Measurements from ENCODE around the gene UVRAG. TPM values are rescaled to one million over a fixed set of nuclear protein-coding genes. Genes with fewer than 3 reads are reported as not detected.

Gene UVRAG
- total and polyA plus RNA-seq, 2 of the 13 experiments (the other 11 are each of a cell fraction or from before 2014, with no cell fraction given): 9.7 to 17.3 TPM

DNA sequence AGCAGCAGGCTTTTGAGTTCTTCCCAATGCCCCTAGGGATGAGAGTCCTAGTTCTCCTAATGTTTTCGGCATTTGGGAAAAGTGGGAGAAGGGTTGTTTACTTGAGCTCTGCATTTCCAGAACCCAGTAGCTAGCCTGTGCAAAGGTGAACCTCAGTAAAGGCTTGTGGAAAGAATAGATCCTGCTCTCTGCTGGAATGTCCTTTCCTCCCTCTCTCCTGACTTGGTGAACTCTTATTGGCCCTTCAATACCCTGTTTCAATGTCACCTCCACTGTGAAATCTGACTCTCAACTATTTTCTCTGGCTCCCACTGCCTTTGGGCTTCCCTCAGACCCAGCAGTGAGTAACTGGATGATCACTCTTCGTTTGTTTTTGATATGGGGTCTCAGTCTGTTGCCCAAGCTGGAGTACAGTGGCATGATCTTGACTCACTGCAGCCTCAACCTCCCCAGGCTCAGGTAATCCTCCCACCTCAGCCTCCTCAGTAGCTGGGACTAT is 2.4 kb upstream of the UVRAG start:
- FAIRE-seq: peak; percentile 72
- peak overlapping the region; percentile 74 for H3K9ac ChIP-seq (ENCODE audit: insufficient read depth, low read depth, low read length)
- TF ChIP-seq NFYB (CRISPR knock-in tag; IDR thresholded peaks at IDR 0.05) (peak; percentile 31; the same call in 1 of the 2 replicates), ZMAT3 (CRISPR knock-in tag; conservative IDR thresholded peaks at IDR 0.05) (no peak), THYN1 (CRISPR knock-in tag; IDR thresholded peaks at IDR 0.05; ENCODE audit: borderline replicate concordance, low read depth) (no peak), ZNF619 (CRISPR knock-in tag; IDR thresholded peaks at IDR 0.05) (no peak), BCL6 (CRISPR knock-in tag; IDR thresholded peaks at IDR 0.05) (peak; percentile 29; the same call in 1 of the 2 replicates), ZFP82 (CRISPR knock-in tag; IDR thresholded peaks at IDR 0.05; ENCODE audit: borderline replicate concordance) (0 out of 2 replicates have a peak, but pooled peaks have one; percentile 33), JDP2 (CRISPR knock-in tag; IDR thresholded peaks at IDR 0.05; ENCODE audit: borderline replicate concordance) (no peak), MIXL1 (CRISPR knock-in tag; IDR thresholded peaks at IDR 0.05) (peak; percentile 68; the same call in 1 of the 2 replicates), IRF2 (CRISPR knock-in tag; IDR thresholded peaks at IDR 0.05) (0 out of 2 replicates have a peak, but pooled peaks have one; percentile 22)
- TF ChIP-seq, protein P1, sequence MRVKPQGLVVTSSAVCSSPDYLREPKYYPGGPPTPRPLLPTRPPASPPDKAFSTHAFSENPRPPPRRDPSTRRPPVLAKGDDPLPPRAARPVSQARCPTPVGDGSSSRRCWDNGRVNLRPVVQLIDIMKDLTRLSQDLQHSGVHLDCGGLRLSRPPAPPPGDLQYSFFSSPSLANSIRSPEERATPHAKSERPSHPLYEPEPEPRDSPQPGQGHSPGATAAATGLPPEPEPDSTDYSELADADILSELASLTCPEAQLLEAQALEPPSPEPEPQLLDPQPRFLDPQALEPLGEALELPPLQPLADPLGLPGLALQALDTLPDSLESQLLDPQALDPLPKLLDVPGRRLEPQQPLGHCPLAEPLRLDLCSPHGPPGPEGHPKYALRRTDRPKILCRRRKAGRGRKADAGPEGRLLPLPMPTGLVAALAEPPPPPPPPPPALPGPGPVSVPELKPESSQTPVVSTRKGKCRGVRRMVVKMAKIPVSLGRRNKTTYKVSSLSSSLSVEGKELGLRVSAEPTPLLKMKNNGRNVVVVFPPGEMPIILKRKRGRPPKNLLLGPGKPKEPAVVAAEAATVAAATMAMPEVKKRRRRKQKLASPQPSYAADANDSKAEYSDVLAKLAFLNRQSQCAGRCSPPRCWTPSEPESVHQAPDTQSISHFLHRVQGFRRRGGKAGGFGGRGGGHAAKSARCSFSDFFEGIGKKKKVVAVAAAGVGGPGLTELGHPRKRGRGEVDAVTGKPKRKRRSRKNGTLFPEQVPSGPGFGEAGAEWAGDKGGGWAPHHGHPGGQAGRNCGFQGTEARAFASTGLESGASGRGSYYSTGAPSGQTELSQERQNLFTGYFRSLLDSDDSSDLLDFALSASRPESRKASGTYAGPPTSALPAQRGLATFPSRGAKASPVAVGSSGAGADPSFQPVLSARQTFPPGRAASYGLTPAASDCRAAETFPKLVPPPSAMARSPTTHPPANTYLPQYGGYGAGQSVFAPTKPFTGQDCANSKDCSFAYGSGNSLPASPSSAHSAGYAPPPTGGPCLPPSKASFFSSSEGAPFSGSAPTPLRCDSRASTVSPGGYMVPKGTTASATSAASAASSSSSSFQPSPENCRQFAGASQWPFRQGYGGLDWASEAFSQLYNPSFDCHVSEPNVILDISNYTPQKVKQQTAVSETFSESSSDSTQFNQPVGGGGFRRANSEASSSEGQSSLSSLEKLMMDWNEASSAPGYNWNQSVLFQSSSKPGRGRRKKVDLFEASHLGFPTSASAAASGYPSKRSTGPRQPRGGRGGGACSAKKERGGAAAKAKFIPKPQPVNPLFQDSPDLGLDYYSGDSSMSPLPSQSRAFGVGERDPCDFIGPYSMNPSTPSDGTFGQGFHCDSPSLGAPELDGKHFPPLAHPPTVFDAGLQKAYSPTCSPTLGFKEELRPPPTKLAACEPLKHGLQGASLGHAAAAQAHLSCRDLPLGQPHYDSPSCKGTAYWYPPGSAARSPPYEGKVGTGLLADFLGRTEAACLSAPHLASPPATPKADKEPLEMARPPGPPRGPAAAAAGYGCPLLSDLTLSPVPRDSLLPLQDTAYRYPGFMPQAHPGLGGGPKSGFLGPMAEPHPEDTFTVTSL (CRISPR knock-in tag; IDR thresholded peaks at IDR 0.05; ENCODE audit: borderline replicate concordance): peak; percentile 32; the same call in 1 of the 2 replicates
- TF ChIP-seq, protein P2, sequence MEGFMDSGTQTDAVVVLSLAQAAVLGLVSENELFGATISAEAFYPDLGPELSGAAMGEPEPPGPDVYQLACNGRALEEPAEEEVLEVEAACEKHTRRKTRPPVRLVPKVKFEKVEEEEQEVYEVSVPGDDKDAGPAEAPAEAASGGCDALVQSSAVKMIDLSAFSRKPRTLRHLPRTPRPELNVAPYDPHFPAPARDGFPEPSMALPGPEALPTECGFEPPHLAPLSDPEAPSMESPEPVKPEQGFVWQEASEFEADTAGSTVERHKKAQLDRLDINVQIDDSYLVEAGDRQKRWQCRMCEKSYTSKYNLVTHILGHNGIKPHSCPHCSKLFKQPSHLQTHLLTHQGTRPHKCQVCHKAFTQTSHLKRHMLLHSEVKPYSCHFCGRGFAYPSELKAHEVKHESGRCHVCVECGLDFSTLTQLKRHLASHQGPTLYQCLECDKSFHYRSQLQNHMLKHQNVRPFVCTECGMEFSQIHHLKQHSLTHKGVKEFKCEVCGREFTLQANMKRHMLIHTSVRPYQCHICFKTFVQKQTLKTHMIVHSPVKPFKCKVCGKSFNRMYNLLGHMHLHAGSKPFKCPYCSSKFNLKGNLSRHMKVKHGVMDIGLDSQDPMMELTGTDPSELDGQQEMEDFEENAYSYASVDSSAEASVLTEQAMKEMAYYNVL (CRISPR knock-in tag; IDR thresholded peaks at IDR 0.05; ENCODE audit: borderline replicate concordance): peak; percentile 88
- TF ChIP-seq, protein P3, sequence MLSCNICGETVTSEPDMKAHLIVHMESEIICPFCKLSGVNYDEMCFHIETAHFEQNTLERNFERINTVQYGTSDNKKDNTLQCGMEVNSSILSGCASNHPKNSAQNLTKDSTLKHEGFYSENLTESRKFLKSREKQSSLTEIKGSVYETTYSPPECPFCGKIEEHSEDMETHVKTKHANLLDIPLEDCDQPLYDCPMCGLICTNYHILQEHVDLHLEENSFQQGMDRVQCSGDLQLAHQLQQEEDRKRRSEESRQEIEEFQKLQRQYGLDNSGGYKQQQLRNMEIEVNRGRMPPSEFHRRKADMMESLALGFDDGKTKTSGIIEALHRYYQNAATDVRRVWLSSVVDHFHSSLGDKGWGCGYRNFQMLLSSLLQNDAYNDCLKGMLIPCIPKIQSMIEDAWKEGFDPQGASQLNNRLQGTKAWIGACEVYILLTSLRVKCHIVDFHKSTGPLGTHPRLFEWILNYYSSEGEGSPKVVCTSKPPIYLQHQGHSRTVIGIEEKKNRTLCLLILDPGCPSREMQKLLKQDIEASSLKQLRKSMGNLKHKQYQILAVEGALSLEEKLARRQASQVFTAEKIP (CRISPR knock-in tag; IDR thresholded peaks at IDR 0.05; ENCODE audit: borderline replicate concordance): no peak
- TF ChIP-seq, protein P4, sequence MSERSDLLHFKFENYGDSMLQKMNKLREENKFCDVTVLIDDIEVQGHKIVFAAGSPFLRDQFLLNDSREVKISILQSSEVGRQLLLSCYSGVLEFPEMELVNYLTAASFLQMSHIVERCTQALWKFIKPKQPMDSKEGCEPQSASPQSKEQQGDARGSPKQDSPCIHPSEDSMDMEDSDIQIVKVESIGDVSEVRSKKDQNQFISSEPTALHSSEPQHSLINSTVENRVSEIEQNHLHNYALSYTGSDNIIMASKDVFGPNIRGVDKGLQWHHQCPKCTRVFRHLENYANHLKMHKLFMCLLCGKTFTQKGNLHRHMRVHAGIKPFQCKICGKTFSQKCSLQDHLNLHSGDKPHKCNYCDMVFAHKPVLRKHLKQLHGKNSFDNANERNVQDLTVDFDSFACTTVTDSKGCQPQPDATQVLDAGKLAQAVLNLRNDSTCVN (CRISPR knock-in tag; IDR thresholded peaks at IDR 0.05; ENCODE audit: borderline replicate concordance): 0 out of 2 replicates have a peak, but pooled peaks have one; percentile 19

More for the DNA sequence above, 2.4 kb upstream of the UVRAG start:
- Histone ChIP-seq H2AFZ (ENCODE audit: low read length) (peak overlapping the region; percentile 1), H3K9me3 (ENCODE audit: low read length) (no peaks in the 10 kb centered on the region), H4K20me1 (ENCODE audit: insufficient read depth, low read length) (no peaks in the 10 kb centered on the region), H3K79me2 (ENCODE audit: insufficient read depth, low read length) (peaks cover 22% of the 10 kb centered on the region), H3K4me1 (ENCODE audit: insufficient read depth, low read length) (peaks cover 58% of the 10 kb centered on the region), H3K36me3 (replicated peaks in 1 of 2; ENCODE audit: control insufficient read depth in 1 of 2, insufficient read depth in 2 of 2, low read length in 2 of 2) (no peaks in the 10 kb centered on the region), H3K27me3 (ENCODE audit: control insufficient read depth in 1 of 2, insufficient read depth in 2 of 2, low read length in 2 of 2) (no peaks in the 10 kb centered on the region; a peak in 1 of 5 replicates), H3K4me2 (ENCODE audit: low read depth, low read length) (peak overlapping the region; percentile 100), H3K27ac (ENCODE audit: extremely low read length, insufficient read depth, low read length) (peak overlapping the region; percentile 83), H3K4me3 (replicated peaks in 1 of 3; ENCODE audit: insufficient read depth in 1 of 3, low read depth in 2 of 3, low read length in 3 of 3) (peak overlapping the region in 1 of 3 experiments; percentile 18; a peak in 1 of 6 replicates)
- 0% methylated on average over 2 of the region's 2 CpGs for WGBS (ENCODE audit: low lambda C conversion rate)
- no TSS peak for BruUV-seq (replicated peaks)
- in situ Hi-C loops (cut with HindIII; ENCODE audit: extremely low pct_ligation_motif_present, low pct_unique_long_range_greater_than_20kb) (loop anchor here (5.0 kb wide), 1 partner anchor 55 kb away; no protein-coding TSS in a partner anchor), intact Hi-C loops (cut with micrococcal nuclease; ENCODE audit: unreplicated experiment) (loop anchor here (10.0 kb wide), 1 partner anchor 972 kb away; the partner anchor contains the start of gene TSKU)
- DNase-seq (ENCODE audit: low spot score): peak; percentile 84
- ATAC-seq: peak; percentile 55
- ChIA-PET POLR2A (interaction anchor here (1.4 to 3.7 kb wide), 2 partner anchors 10 to 30 kb away, joined by 5 to 23 read pairs; no protein-coding TSS in a partner anchor), CTCF (ENCODE audit: low intra/inter-chr PET ratio, low total read pairs) (no interaction called here)

Measured in HepG2 (cell line).